Dedifferentiated amniotic fluid mesenchymal stem cell (primary cell): ENCODE data around the gene MTOR.
A peak's percentile ranks its signal among the peaks of the same experiment; 100 is the strongest.
"Not testable (repeated sequence)": the region's sequence is repeated elsewhere in the genome, so short reads cannot be mapped to it uniquely, and the experiment has no call there.

Experiments
- DNase-seq: peaks from one replicate; pipeline ENCODE4 v3.0.0-alpha.2; 2016; ENCODE audit errors: extremely low spot score

MTOR gene

GRCh38 chr1:11262171-11263049 is at the start of gene MTOR:
MTOR (minus strand) TSS chr1:11262551; CDS start chr1:11259409, 3,142 bp downstream.
- DNase-seq = peak; percentile 100

GRCh38 chr1:11309385-11309784 is 47.0 kb upstream of the MTOR start:
- no peak for DNase-seq

DNA sequence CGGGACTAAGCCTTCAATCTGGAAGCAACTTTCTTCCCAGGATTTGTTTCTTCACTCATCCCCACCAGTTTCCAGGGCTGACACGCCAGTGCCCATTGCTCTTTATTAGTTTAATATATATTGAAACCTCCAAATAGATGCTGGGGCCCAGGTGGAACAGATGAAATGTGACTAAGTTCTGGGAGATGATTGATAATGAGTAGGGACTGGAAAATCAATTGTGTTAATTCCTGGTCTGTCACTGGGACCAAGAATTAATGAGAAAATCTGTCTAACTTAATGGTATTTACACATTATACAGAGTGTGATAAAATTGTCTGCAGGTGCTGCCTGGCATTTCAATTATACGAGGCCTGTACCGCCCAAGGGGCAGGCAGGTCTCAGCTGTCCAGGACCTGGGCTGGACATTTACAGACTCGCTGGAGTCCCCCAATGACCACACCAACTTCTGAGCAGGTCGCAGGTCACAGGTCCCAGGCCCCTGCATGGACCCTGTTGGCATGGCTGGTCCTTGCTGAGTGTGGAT is 46.4 kb upstream of the MTOR start:
- DNase-seq = no peak

GRCh38 chr1:11307852-11308251 is 45.5 kb upstream of the MTOR start:
- no peak for DNase-seq

DNA sequence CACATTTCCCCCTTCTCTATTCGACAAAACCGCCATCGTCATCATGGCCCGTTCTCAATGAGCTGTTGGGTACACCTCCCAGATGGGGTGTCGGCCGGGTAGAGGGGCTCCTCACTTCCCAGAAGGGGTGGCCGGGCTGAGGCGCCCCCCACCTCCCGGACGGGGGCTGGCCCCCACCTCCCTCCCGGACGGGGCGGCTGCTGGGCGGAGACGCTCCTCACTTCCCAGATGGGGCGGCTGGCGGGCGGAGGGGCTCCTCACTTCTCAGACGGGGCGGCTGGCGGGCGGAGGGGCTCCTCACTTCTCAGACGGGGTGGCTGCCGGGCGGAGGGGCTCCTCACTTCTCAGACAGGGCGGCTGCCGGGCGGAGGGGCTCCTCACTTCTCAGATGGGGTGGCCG is 43.2 kb upstream of the MTOR start:
- not testable (repeated sequence) for DNase-seq

DNA sequence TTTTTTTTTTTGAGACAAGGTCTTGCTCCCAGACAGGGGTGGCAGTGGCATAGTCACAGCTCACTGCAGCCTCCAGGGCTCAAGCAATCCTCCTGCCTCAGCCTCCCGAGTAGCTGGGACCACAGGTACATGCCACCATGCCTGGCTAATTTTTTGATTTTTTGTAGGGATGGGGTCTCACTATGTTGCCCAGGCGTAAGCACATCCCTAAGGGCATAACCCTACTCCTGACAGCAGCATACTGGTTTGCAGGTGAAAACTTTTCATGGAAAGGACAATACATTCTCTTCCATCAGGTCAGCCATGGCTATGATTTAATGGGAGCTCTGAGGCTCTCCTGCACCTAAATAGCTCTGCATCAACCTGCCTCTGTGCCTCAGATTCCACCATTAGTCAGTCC is 40.0 kb upstream of the MTOR start:
- DNase-seq = no peak

- no peak for DNase-seq
Measured at GRCh38 chr1:11301601-11302000, 39.2 kb upstream of the MTOR start.

DNA sequence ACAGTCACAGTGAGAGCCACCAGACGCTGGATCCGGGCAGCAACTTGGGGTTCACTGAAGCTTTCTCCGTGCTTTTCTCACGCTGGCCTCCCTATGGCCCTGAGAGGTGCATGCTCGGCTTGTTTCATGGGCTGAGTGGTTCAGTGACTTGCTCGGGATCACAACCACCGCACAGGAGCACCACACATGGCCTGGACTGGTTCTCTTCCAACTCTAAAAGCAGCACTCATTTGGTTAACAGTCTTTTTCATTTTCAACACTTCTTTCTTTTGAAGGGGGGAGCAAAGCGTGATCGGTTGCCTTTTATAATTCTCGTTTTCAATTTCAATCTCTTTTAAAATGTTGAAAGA is 36.8 kb upstream of the MTOR start:
- no peak for DNase-seq

DNA sequence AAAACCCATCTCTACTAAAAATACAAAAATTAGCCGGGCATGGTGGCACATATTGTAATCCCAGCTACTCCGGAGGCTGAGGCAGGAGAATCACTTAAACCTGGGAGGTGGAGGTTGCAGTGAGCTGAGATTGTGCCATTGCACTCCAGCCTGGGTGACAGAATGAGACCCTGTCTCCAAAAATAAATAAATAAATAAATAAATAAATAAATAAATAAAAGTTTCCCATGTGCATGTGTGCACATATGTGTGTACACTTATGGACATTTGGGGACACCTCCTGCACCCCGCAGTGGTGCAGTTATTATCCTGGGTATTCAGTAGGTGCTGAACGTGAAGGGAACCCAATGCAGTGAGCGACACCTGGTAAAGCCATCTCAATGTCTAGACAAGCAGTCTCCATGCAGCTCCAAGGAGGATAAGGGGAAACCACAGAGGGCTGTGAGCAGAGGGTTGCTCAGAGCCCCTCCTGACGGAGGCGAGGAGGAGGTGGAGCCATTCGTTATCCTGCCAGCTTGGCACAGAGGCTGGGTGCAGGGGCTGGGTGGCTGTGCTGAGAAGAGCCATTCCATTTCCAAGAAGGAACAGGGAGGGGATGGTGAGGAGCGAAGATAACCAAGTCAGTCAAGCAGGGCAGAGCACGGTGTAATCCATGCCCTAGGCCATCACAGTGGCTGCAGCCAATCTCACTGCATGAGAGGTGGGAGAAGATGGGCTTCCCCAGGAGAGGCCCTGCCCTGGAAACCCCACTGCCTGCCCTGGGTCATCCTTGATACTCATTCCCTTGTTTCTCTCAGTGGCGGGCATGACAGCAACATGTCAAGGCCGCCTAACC is 36.3 kb upstream of the MTOR start:
- no peak for DNase-seq

- DNase-seq = not testable (repeated sequence)
Measured at GRCh38 chr1:11297774-11298173, 35.4 kb upstream of the MTOR start.

DNA sequence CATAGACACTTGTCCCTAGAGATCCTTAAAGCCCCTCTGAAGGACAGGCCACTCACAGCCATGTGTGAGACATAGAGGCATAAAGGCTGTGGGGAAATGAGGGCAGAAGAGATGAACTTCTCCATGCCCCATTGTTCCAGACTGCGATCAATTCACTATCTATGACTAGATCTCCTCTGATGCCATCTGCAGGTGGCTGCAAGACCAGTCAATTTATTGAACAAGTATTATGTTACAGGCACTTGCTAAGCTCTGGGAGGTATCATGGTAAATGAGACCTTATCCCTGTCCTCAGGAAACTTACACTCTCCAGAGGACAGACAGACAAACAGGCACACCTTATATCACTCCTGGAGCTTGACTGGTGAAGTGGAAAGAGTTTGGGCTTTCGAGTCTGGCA is 33.6 kb upstream of the MTOR start:
- DNase-seq = no peak

- no peak for DNase-seq
Measured at GRCh38 chr1:11294951-11295350, 32.6 kb upstream of the MTOR start.

- no peak for DNase-seq
Measured at GRCh38 chr1:11293856-11294255, 31.5 kb upstream of the MTOR start.

DNA sequence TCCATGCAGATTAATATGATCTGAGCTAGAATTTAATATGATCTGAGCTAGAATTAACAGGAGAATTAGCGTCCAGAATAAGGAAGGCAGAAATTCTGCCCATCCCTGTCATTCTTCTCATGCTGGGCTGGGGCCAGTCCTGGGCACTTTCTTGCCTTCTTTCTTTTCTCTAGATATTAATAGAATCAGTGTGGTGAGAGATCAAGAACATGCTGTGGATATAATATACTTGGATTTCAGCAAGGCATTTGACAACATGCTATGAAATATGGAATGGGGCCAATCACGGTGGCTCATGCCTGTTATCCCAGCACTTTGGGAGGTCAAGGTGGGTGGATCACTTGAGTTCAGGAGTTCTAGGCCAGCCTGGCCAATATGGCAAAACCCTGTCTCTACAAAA is 28.7 kb upstream of the MTOR start:
- DNase-seq = no peak

DNA sequence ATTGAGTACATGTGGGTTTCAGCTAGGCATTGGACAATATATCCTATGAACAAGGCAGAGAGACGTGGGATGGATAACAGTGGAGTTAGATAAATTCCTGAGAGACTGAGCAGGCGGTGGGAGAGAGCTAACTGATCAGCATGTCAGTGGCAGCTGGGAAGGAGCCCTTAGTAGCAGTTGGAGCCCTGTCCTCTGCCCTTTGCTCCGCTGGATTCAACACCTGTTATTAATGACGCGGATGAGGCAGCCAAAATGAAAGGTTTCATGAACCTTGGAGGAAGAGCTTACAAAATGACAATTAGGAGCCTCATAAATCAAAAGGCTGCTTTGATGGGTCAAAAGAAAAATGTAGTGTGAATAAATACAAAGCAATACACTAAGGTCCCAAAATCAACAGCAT is 26.7 kb upstream of the MTOR start:
- DNase-seq = no peak

DNA sequence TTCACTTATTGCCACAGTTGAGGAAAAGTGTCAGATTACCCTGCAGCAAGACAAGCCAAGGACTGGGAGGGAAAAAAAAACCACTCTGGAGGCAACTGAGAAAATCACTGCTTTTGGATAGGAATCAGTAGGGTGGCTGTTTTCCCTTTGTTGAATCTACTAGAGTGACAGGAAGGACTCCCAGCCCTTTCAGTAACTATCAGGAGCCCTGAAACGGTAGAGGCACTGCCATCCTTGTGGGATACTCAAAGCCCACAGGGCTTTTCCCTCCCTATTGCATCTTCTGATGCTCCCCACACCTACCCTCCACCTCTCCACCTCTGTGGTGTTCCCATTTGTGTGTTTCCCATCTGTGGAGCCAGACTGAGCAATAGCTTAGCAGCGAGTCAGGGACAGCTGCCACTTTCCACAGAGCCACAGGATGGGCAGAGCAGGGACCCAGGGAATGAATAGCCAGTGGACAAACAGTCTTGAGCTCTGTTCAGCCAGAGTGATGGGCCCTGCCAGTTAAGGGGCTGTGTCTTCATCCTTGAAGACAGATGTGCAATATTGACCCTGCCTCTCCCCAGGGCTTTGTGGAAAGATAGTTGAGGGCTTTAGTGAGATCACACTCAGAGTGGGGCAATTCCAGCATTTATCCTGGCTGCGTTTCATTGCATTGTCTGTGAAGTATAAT is 24.5 kb upstream of the MTOR start:
- DNase-seq = no peak

GRCh38 chr1:11285883-11286734 is 23.8 kb upstream of the MTOR start:
- DNase-seq = no peak

GRCh38 chr1:11284784-11285183 is 22.4 kb upstream of the MTOR start:
- DNase-seq = no peak

GRCh38 chr1:11283151-11283550 is 20.8 kb upstream of the MTOR start:
- no peak for DNase-seq

DNA sequence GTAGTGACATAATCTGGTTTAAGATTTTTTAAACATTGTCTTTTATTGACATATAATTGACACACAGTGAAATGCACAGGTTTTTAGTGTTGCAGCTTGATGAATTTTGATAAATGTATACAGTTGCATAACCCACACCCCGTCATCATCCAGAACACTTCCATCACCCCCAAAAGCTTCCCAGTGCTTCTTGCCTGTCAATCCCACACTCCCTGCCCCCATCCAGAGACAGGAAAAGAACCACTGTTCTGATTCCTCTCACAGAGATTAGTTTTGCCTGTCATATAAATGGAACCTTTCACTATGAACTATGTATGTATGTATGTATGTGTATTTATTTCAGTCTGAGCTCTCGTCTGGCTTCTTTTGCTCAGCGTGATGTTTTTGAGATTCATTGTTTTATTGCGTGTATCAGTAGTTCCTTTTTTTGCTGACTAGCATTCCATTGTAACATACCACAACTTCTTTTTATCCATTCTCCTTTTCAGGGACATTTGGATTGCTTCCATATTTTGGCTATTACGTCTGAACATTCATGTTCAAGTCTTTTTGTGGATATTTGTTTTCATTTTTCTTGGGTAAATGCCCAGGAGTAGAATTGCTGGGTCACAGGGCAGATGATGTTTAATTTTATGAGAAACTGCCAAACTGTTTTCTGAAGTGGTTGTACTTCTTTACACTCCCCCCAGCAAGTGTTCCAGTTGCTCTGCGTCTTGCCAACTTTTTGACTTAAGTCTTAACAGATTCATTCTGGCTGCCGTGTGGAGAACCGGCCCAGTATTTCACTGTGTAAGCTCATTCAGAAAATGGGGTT is 19.4 kb upstream of the MTOR start:
- DNase-seq = peak; percentile 85
